PC-9 (cell line): Measurements from ENCODE around the gene SPATS2.

ENCODE experiments used
- CTCF ChIP-seq: fragments of 200-600 bp; sonication (generic); conservative IDR thresholded peaks from 2 replicates; pipeline ENCODE4 v1.6.1; 2017; ENCODE audit warnings: mixed run types, antibody characterized with exemption, mild to moderate bottlenecking, moderate library complexity
- EZH2 ChIP-seq: fragments of 200-600 bp; sonication (generic); IDR thresholded peaks from 2 replicates; pipeline ENCODE4 v1.8.0; 2017; ENCODE audit warnings: antibody characterized with exemption, low read depth

DNA sequence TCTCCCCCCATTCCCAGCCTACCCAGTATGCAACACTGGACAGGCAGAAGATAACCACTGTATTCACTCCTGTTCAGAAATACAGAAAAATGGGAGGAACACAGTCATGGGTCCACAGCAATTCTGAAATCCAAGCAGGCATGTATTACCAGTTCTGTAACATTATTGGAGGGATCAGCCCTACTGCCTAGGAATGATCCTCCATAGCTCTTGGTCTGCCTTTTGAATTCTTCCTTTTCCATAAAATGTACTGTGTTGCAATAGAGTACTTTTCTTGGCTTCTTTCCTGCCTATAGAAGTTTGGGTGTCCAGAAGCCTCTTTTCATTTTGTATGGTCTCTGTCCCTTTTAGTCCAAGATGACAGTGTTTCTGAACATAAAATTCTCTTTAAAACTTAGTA, 46.5 kb downstream of the SPATS2 start:
- TF ChIP-seq CTCF (no peak), EZH2 (no peak)
